ENCODE measurements around the gene SH2B3. TPM values are rescaled to one million over a fixed set of nuclear protein-coding genes. Genes with fewer than 3 reads are reported as not detected.
A peak's percentile ranks its signal among the peaks of the same experiment; 100 is the strongest.

The SH2B3 gene
- total and polyA plus RNA-seq, 8 donors = 19.2 to 42.0 (median 22.5) TPM

DNA sequence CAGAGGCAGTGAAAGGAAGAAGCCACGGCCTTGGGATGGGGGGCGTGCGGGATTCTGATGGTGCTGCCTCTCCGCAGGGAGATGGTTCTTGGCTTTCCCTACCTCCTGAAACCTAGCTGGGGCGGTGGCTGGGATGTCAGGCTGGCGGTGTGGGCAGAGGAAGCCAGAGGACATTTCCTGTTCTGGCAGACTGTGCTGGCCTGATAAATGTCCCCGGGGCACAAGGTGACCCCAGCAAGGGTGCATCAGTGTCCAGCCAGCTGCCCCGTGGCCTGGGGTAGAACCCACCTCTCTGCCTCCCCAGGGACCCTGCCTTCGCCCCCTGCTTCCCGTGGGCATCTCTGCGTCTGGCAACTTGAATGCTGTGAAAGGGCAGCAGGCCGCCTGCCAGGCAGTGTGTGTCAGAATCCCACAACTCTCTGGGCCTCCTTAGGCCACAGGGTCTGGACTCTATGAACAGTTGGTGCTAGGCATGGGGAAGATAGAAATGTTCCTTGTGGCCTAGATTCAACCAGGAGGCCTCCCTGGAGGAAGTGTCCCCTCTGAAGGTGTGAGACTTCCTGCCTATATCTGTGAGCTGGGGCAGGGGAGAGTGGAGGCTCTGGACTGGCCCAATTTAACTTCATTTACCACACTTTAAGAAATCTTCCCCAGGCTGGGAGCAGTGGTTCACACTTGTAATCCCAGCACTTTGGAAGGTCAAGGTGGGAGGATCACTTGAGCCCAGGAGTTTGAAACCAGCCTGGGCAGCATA lies 4.9 kb downstream of the SH2B3 start:
- peaks cover 37 to 89% of the 10 kb centered on the region in 2 donors for H3K4me1 ChIP-seq
- DNase-seq (no peak), ATAC-seq (no peak)
- H3K9me3 ChIP-seq = no peaks in the 10 kb centered on the region
- no peaks in the 10 kb centered on the region for H3K27me3 ChIP-seq
- H3K36me3 ChIP-seq = peaks cover 0 to 2% of the 10 kb centered on the region in 2 donors
- TF ChIP-seq, protein P1, sequence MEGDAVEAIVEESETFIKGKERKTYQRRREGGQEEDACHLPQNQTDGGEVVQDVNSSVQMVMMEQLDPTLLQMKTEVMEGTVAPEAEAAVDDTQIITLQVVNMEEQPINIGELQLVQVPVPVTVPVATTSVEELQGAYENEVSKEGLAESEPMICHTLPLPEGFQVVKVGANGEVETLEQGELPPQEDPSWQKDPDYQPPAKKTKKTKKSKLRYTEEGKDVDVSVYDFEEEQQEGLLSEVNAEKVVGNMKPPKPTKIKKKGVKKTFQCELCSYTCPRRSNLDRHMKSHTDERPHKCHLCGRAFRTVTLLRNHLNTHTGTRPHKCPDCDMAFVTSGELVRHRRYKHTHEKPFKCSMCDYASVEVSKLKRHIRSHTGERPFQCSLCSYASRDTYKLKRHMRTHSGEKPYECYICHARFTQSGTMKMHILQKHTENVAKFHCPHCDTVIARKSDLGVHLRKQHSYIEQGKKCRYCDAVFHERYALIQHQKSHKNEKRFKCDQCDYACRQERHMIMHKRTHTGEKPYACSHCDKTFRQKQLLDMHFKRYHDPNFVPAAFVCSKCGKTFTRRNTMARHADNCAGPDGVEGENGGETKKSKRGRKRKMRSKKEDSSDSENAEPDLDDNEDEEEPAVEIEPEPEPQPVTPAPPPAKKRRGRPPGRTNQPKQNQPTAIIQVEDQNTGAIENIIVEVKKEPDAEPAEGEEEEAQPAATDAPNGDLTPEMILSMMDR (IDR thresholded peaks at IDR 0.05) = no peak
- peak overlapping the region; percentile 78 to 95 for H3K27ac ChIP-seq
- intact Hi-C loops (cut with DNase I) = no loop called here
- H3K4me3 ChIP-seq = peak overlapping the region in 1 of 2 donors; percentile 96

- Histone ChIP-seq H3K27me3 (no peaks in the 10 kb centered on the region), H3K9me3 (no peaks in the 10 kb centered on the region), H3K4me3 (no peak overlapping the region), H3K36me3 (peaks cover 0 to 9% of the 10 kb centered on the region in 2 donors), H3K27ac (peak overlapping the region; percentile 78 to 95), H3K4me1 (peaks cover 37 to 90% of the 10 kb centered on the region in 2 donors)
- no peak for ATAC-seq
- TF ChIP-seq, protein P1 (IDR thresholded peaks at IDR 0.05) = no peak
- intact Hi-C loops (cut with DNase I) = no loop called here
- DNase-seq = no peak
These were observed 5.6 kb downstream of the SH2B3 start for GRCh38 chr12:111411185-111411764.

DNA sequence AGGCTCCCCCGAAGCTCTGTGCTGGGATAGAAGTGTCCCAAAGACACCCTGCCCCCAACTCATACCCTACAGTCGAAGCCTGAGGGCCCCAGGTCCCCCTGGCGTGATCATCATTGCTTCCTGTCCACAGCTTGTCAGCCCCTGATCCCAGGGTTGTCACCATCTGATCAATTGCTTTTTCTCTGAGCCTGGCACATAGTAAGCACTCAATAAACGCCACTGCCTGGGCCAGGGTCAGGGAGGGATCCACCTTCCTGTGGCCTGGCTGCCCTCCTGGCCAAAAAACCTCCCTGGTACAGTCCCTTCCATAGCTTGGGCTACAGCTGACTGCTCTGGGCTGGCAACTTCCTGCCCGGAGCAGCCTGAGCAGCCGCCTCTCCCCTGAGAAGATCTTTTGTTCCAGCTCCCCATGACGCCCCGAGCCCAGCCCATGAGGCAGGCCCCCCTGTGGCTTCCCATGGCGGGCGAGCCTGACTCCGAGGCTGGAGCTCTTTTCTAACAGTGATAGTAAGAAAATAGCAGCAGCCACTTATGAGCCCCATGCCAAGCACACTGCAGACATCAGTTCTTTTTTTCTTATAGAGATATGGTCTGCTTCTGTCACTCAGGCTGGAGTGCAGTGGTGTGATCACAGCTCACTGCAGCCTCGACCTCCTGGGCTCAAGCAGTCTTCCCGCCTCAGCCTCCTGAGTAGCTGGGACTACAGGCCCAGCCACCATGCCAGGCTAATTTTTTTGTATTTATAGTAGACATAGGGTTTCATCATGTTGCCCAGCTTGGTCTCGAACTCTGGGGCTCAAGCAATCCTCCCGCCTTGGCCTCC lies 6.5 kb downstream of the SH2B3 start:
- H3K4me1 ChIP-seq = peaks cover 35 to 86% of the 10 kb centered on the region in 2 donors
- TF ChIP-seq, protein P1 (IDR thresholded peaks at IDR 0.05) = no peak
- H3K36me3 ChIP-seq = peaks cover 0 to 14% of the 10 kb centered on the region in 2 donors
- ATAC-seq (no peak), DNase-seq (no peak)
- H3K27me3 ChIP-seq = no peaks in the 10 kb centered on the region
- peak overlapping the region in 1 of 2 donors; percentile 95 for H3K27ac ChIP-seq
- H3K4me3 ChIP-seq = no peak overlapping the region
- intact Hi-C loops (cut with DNase I) = no loop called here
- no peaks in the 10 kb centered on the region for H3K9me3 ChIP-seq

DNA sequence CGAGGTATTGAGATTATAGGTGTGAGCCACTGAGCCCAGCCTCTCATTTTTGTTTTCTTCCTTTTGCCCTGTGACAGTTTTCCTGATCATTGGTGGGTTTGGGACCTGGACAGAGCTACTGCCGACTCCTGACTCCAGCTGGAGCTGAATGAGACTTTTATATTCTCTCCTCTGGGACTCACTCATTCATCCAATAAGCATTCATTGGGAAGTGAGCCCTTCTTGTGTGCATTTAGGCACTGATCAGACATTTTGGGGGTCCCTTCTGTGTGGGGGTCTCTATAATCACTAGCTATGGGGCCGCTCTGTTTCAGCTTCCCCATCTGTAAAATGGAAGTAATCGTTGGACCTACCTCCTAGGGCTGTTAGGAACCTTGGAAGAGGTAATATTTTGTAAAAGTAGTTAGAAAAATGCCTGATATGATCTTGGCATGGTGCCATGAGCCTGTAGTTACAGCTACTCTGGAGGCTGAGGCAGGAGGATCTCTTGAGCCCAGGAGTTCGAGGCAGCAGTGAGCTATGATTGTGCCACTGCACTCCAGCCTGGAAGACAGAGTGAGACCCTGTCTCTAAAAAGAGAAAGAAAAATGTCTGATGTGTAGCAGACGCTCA lies 7.2 kb downstream of the SH2B3 start:
- H3K36me3 ChIP-seq = peaks cover 0 to 17% of the 10 kb centered on the region in 2 donors
- DNase-seq = no peak

More for the DNA sequence above, 7.2 kb downstream of the SH2B3 start:
- Histone ChIP-seq H3K27ac (peak overlapping the region in 1 of 2 donors; percentile 95), H3K4me3 (no peak overlapping the region), H3K4me1 (peaks cover 32 to 79% of the 10 kb centered on the region in 2 donors), H3K27me3 (no peaks in the 10 kb centered on the region), H3K9me3 (no peaks in the 10 kb centered on the region)
- intact Hi-C loops (cut with DNase I) = no loop called here
- ATAC-seq = no peak
- TF ChIP-seq, protein P1 (IDR thresholded peaks at IDR 0.05) = no peak
